Measurements from ENCODE around the gene SLC44A2.

Gene SLC44A2

DNA sequence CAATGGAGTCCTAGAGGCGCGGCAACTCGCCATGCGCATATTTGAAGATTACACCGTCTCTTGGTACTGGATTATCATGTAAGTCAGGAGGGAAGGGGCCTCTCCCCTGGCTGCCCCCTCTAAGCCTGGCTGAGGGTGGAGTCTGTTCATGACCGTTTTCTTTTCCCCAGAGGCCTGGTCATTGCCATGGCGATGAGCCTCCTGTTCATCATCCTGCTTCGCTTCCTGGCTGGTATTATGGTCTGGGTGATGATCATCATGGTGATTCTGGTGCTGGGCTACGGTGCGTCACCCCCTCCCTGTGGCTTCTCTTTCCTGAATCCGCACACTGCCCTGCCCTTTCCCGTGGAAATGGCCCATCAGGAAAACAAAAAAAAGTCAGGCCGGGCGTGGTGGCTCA lies 6.5 kb downstream of the SLC44A2 start:
- no peak for TF ChIP-seq SPI1 (IDR thresholded peaks at IDR 0.05; ENCODE audit: borderline replicate concordance, low read depth)
- no peak for TF ChIP-seq POLR2AphosphoS5 (IDR thresholded peaks at IDR 0.05; ENCODE audit: low read depth)
- Histone ChIP-seq H3K4me3 (replicated peaks; ENCODE audit: insufficient read depth, low read length) (no peak overlapping the region), H3K27ac (replicated peaks) (no peak overlapping the region), H3K27me3 (ENCODE audit: insufficient read depth, poor library complexity, severe bottlenecking) (no peaks in the 10 kb centered on the region)
- no peak for DNase-seq (ENCODE audit: low read depth in 1 of 2, low spot score in 1 of 2)

DNA sequence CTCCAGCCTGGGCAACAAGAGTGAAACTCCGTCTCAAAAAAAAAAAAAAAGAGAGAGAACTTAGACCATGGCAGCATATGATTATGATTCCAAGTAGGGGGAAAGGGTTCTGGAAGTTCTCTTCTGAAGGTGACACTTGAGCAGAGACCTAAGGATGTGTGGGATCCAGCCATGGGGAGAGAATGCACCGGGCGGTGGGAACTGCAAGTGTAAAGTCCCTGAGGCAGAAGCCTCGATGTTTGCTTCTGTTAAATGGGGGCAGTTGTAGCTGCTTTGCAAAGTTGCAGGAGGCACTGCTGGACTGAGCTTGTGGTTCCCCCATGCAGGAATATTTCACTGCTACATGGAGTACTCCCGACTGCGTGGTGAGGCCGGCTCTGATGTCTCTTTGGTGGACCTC lies 9.1 kb downstream of the SLC44A2 start:
- Histone ChIP-seq H3K4me3 (replicated peaks; ENCODE audit: insufficient read depth, low read length) (no peak overlapping the region), H3K27ac (replicated peaks) (no peak overlapping the region), H3K27me3 (ENCODE audit: insufficient read depth, poor library complexity, severe bottlenecking) (no peaks in the 10 kb centered on the region)
- TF ChIP-seq, protein P1, sequence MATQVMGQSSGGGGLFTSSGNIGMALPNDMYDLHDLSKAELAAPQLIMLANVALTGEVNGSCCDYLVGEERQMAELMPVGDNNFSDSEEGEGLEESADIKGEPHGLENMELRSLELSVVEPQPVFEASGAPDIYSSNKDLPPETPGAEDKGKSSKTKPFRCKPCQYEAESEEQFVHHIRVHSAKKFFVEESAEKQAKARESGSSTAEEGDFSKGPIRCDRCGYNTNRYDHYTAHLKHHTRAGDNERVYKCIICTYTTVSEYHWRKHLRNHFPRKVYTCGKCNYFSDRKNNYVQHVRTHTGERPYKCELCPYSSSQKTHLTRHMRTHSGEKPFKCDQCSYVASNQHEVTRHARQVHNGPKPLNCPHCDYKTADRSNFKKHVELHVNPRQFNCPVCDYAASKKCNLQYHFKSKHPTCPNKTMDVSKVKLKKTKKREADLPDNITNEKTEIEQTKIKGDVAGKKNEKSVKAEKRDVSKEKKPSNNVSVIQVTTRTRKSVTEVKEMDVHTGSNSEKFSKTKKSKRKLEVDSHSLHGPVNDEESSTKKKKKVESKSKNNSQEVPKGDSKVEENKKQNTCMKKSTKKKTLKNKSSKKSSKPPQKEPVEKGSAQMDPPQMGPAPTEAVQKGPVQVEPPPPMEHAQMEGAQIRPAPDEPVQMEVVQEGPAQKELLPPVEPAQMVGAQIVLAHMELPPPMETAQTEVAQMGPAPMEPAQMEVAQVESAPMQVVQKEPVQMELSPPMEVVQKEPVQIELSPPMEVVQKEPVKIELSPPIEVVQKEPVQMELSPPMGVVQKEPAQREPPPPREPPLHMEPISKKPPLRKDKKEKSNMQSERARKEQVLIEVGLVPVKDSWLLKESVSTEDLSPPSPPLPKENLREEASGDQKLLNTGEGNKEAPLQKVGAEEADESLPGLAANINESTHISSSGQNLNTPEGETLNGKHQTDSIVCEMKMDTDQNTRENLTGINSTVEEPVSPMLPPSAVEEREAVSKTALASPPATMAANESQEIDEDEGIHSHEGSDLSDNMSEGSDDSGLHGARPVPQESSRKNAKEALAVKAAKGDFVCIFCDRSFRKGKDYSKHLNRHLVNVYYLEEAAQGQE (IDR thresholded peaks at IDR 0.05; ENCODE audit: insufficient replicate concordance, low read depth) = no peak
- TF ChIP-seq GABPA (IDR thresholded peaks at IDR 0.05; ENCODE audit: low read depth) = no peak
- DNase-seq (ENCODE audit: low read depth in 1 of 2, low spot score in 1 of 2) = no peak

DNA sequence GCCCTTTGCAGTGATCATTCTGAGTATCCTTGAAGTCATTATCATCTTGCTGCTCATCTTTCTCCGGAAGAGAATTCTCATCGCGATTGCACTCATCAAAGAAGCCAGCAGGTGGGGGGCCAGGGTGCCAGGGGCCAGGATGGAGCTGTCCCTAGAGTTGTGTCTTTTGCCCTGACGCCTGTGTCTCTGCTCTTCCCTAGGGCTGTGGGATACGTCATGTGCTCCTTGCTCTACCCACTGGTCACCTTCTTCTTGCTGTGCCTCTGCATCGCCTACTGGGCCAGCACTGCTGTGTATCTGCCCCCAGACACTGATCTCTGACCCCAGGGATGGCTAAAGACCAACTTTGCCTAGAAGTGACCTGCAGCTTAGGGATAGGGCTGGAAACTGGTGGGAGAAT lies 9.6 kb downstream of the SLC44A2 start:
- TF ChIP-seq, protein P2, sequence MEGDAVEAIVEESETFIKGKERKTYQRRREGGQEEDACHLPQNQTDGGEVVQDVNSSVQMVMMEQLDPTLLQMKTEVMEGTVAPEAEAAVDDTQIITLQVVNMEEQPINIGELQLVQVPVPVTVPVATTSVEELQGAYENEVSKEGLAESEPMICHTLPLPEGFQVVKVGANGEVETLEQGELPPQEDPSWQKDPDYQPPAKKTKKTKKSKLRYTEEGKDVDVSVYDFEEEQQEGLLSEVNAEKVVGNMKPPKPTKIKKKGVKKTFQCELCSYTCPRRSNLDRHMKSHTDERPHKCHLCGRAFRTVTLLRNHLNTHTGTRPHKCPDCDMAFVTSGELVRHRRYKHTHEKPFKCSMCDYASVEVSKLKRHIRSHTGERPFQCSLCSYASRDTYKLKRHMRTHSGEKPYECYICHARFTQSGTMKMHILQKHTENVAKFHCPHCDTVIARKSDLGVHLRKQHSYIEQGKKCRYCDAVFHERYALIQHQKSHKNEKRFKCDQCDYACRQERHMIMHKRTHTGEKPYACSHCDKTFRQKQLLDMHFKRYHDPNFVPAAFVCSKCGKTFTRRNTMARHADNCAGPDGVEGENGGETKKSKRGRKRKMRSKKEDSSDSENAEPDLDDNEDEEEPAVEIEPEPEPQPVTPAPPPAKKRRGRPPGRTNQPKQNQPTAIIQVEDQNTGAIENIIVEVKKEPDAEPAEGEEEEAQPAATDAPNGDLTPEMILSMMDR (IDR thresholded peaks at IDR 0.05; ENCODE audit: insufficient read depth, low read length) = no peak
- H3K27me3 ChIP-seq (ENCODE audit: insufficient read depth, poor library complexity, severe bottlenecking) = no peaks in the 10 kb centered on the region
- H3K27ac ChIP-seq (replicated peaks) = no peak overlapping the region
- no peak for DNase-seq (ENCODE audit: low read depth in 1 of 2, low spot score in 1 of 2)
- H3K4me3 ChIP-seq (replicated peaks; ENCODE audit: insufficient read depth, low read length) = no peak overlapping the region

- Histone ChIP-seq H3K4me3 (replicated peaks; ENCODE audit: insufficient read depth, low read length) (no peak overlapping the region), H3K27ac (replicated peaks) (no peak overlapping the region), H3K27me3 (ENCODE audit: insufficient read depth, poor library complexity, severe bottlenecking) (no peaks in the 10 kb centered on the region)
- TF ChIP-seq, protein P2 (IDR thresholded peaks at IDR 0.05; ENCODE audit: insufficient read depth, low read length) = no peak
- TF ChIP-seq POLR2AphosphoS5 (IDR thresholded peaks at IDR 0.05; ENCODE audit: low read depth) = no peak
- TF ChIP-seq SPI1 (IDR thresholded peaks at IDR 0.05; ENCODE audit: borderline replicate concordance, low read depth) = no peak
- TF ChIP-seq, protein P1 (IDR thresholded peaks at IDR 0.05; ENCODE audit: insufficient replicate concordance, low read depth) = no peak
- TF ChIP-seq GABPA (IDR thresholded peaks at IDR 0.05; ENCODE audit: low read depth) = no peak
- no peak for DNase-seq (ENCODE audit: low read depth in 1 of 2, low spot score in 1 of 2)
These were observed 11.1 kb downstream of the SLC44A2 start for GRCh38 chr19:10636304-10636972.

- Histone ChIP-seq H3K4me3 (replicated peaks; ENCODE audit: insufficient read depth, low read length) (no peak overlapping the region), H3K27me3 (ENCODE audit: insufficient read depth, poor library complexity, severe bottlenecking) (no peaks in the 10 kb centered on the region), H3K27ac (replicated peaks) (no peak overlapping the region)
- peak in 1 of 2 experiments; percentile 40 for DNase-seq (ENCODE audit: low read depth in 1 of 2, low spot score in 1 of 2)
- TF ChIP-seq, protein P2 (IDR thresholded peaks at IDR 0.05; ENCODE audit: insufficient read depth, low read length) = no peak
- peak; percentile 77; the same call in 1 of the 2 replicates for TF ChIP-seq SPI1 (IDR thresholded peaks at IDR 0.05; ENCODE audit: borderline replicate concordance, low read depth)
These were observed 12.5 kb downstream of the SLC44A2 start for GRCh38 chr19:10637894-10638293.

All from HL-60 (cell line).